Activated CD4-positive, alpha-beta T cell treated with anti-CD3 and anti-CD28 coated beads, Interleukin-2, amount 50 U/mL, for 1 hour (primary cell): Measurements from ENCODE around the gene SLC6A7.
"Not testable (repeated sequence)": the region's sequence is repeated elsewhere in the genome, so short reads cannot be mapped to it uniquely, and the experiment has no call there.

ENCODE experiments used
- DNase-seq: peaks from one replicate; pipeline ENCODE4 v3.0.0-alpha.2; 2020

The SLC6A7 gene

GRCh38 chr5:150246835-150247234 lies 57.0 kb downstream of the SLC6A7 start:
- no peak for DNase-seq

- DNase-seq = no peak
These were observed 57.9 kb downstream of the SLC6A7 start for GRCh38 chr5:150247726-150248125.

GRCh38 chr5:150248493-150248892 lies 58.6 kb downstream of the SLC6A7 start:
- DNase-seq = not testable (repeated sequence)

DNA sequence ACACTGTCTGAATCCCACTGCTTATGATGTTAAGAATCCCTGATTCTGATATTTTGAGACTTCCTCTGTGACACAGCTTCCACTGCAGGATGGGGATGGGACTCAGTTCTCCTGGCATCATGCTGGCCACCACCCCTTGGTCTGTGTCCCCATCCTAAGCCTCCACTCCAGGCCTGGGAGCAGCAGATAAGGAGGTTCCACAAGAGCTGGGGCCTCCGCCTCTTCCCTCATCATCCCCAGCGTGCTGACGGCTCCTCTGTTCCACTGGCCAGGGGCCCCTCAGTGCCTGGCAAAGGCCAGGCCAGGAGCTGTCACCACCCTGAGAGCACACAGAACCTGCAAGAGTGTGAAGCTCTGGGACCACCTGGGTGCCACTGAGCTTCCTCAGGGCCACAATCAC lies 59.1 kb downstream of the SLC6A7 start:
- no peak for DNase-seq

DNA sequence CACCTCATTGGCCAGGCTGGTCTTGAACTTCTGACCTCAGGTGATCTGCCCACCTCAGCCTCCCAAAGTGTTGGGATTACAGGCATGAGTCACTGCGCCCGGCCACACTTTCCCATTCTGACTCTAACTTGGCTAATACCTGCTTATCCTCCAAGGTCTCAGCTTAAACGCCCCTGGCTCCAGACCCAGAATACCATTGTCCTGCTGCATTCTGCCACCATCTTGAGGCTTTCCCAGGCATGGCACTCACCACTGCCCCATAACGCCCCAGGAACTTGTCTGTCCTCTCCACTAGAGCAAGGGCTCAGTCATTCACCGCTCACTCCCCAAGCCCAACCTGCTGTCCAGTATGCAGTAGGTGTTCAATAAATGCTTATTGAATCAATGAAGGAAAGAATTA lies 59.9 kb downstream of the SLC6A7 start:
- DNase-seq = no peak

- DNase-seq = no peak
These were observed 61.6 kb downstream of the SLC6A7 start for GRCh38 chr5:150251504-150251903.

DNA sequence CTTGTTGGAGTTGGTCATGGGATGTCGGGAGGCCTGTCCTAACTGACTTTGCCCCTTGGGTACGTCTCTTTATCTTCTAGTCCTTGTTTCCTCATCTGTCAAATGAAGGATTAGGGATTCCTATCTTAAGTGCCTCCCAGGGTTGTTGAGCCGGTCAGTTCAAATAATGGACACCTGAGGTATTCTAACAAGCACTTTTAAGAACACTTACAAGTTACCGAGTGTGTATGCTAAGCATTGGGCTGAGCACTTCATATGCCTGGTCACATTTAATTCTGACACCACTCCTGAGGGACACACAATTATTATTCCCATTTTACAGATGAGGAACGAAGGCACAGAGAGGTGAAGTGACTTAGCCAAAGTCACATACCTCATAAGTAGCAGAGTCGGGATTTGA lies 62.6 kb downstream of the SLC6A7 start:
- no peak for DNase-seq

GRCh38 chr5:150253416-150254208 lies 63.8 kb downstream of the SLC6A7 start:
- DNase-seq = no peak

GRCh38 chr5:150254363-150254762 lies 64.5 kb downstream of the SLC6A7 start:
- no peak for DNase-seq

DNA sequence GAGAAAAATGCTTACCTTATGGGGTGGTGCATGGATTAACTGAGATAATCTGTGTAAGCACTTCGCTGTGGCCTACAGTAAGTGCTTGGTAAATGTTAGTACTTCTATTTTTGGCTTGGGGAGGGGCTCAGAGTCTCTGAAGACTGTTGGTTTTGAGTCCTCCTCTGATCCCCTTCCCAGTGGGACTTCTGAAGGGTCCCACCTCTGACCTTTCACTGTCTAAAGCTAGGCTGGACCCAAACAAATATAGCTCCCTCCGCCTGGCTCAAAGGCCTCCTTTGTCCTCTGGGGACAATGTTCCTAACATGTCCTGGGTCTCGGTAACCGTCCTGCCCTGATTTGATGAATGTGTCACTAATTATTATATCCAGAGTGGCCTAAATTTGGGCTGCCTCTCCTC lies 64.9 kb downstream of the SLC6A7 start:
- DNase-seq = no peak

GRCh38 chr5:150255659-150256409 lies 66.0 kb downstream of the SLC6A7 start:
- DNase-seq = no peak

DNA sequence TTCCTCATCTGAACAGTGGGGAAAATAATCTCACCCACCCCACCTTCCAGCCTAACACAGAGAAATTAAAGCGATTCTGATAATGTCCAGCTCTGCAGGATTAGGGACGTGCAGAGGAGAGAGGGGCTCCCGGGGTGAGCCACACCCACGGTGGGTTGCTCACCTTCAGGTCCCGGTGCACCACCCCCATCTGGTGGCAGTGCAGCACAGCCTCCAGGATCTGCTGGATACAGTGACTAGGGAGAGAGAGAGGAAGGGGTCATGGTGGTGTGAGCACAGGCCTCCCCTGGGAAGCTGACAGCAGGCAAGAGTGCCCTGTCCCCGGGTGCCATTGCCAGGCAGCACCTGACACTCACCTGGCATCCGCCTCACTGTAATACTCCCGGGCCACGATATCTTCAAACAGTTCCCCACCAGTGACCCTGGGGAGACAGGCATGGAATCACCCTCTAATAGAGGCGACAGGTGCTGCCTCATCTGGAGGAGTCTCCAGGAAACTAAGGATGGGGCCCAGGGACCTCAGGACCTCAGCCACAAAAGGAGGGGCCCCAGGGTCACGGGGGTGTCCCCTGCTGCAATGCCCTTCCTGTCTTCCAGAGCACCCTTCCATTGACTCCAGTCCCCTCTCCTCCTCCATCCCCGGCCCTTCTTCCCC lies 66.7 kb downstream of the SLC6A7 start:
- DNase-seq = no peak

- no peak for DNase-seq
These were observed 67.6 kb downstream of the SLC6A7 start for GRCh38 chr5:150257424-150257823.

DNA sequence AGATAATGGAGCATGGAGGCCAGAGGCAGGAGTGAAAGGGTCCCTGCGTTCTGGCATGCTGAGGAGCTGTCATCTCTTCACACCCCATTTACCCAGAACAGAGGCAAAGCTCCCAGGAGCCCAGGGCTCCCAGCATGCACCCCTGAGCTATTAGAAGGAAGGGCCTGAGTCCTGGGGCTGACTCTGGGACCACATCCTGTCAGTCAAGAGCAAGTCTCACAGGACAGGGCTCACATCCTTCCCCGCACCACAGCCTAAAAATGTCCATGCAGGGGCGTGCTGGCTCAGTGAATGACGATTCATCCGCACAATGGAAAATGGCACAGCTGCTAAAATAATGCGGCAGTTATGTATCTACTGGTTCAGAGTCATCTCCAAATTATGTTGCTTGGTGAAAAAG lies 68.3 kb downstream of the SLC6A7 start:
- no peak for DNase-seq
